Embryonic facial prominence (tissue), 1 donor: ENCODE results near the gene STEAP1B.
"Not testable (repeated sequence)": the region's sequence is repeated elsewhere in the genome, so short reads cannot be mapped to it uniquely, and the experiment has no call there.

ENCODE experiments used
- DNase-seq: peaks from one replicate; pipeline ENCODE4 v3.0.0-alpha.2; 2016; ENCODE audit errors: extremely low spot score

The STEAP1B gene

GRCh38 chr7:22499888-22500689 is at the start of gene STEAP1B:
STEAP1B (minus strand) TSS chr7:22500188; CDS start chr7:22494855, 5,333 bp downstream.
- not testable (repeated sequence) for DNase-seq

DNA sequence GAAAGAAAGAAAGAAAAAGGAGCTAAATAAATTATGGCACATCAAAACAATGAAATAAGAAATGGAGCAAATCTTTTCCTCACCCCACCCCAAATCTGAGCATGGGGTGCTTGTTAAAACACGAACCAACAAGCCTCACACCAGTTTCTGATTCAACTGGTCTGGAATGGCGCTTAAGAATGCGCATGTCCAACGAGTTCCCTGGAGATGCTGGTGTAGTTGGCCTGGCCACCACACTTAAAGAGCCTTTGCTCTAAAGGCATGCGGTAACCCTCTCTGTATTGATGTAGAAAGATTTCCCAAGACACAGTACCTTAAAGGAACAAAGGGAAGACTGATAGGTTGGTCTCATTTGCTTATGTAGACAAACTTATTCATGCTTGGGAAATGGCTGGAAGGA is 49.1 kb upstream of the STEAP1B start:
- DNase-seq = no peak

DNA sequence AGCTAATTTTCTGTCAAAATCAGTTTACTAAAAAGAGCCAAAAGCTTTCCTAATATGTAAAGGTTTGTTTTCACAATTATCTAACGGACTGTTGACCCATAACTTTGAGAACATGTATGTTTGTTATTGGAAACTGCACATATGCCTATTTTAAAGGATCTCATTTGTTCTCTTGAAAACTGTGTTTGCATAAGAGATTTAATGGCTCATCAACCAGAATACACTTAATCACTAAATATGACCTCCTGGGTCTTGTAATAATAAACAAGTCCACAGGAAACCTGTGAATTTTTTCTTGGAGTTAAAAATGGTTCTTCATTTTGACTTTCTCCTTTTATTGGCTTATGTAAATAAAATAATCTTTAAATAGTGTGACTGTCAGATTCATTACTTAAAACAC is 48.3 kb upstream of the STEAP1B start:
- no peak for DNase-seq

DNA sequence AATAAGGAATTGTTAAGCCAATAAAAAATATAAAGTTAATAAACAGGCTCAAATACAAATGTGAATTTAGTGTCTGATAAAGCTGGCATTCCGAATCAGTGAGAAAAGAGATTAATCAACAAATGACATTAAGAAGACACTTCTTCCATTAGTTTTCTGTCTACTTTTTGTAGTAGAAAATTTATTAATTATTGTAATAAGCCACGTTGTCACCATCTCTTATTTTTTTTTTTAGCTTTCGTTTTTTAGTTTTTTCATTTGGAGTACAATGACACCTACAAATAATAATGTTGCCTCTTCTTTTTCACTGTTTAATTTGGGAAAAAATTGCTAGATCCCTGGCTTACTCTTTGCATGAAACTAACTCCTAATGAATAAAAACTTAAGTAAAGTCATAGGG is 46.8 kb upstream of the STEAP1B start:
- DNase-seq = no peak

- DNase-seq = no peak
Observed at GRCh38 chr7:22545529-22545928, 45.5 kb upstream of the STEAP1B start.

GRCh38 chr7:22544245-22544644 is 44.3 kb upstream of the STEAP1B start:
- DNase-seq = no peak

DNA sequence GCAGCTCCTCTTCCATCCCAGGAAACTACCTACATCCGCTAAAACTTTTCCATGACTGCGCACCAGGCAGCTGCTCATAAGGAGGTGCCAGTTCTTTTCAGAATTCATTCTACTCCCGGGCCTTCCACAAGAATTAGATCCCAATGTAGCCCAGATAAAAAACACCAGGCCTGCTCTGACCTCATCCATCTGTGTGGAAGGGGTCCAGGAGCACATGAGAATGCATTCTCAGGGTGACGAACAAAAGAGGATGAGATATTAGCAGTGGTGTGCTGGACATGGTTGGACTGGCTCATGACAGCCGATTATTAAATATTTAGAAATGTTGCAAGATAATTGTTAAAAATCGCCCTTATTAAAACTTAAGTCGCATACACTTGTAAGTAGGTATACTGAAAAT is 43.2 kb upstream of the STEAP1B start:
- no peak for DNase-seq

GRCh38 chr7:22542669-22543068 is 42.7 kb upstream of the STEAP1B start:
- DNase-seq = no peak

- DNase-seq = no peak
Observed at GRCh38 chr7:22542254-22542653, 42.3 kb upstream of the STEAP1B start.

DNA sequence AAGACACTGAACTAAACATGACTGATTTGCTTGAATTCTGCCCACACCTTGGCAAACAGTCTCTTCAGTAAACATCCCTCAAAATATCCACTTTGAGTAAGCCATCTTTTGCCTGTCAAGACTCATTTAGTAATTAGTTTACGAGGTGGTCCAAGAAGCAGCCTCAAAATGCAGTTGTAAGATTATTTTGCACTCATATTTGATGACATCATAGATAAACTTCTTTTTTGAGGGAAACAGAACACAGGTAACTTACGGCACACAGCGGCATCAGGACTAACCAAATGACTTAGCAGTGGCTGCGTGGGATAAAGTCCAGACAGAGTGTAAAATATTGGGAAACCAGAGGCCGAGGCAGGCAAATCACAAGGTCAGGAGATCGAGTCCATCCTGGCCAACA is 41.8 kb upstream of the STEAP1B start:
- no peak for DNase-seq

DNA sequence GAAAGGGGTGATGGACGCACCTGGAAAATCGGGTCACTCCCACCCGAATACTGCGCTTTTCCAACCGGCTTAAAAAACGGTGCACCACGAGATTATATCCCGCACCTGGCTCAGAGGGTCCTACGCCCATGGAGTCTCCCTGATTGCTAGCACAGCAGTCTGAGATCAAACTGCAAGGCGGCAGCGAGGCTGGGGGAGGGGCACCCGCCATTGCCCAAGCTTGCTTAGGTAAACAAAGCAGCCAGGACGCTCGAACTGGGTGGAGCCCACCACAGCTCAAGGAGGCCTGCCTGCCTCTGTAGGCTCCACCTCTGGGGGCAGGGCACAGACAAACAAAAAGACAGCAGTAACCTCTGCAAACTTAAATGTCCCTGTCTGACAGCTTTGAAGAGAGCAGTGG is 28.5 kb upstream of the STEAP1B start:
- DNase-seq = not testable (repeated sequence)

DNA sequence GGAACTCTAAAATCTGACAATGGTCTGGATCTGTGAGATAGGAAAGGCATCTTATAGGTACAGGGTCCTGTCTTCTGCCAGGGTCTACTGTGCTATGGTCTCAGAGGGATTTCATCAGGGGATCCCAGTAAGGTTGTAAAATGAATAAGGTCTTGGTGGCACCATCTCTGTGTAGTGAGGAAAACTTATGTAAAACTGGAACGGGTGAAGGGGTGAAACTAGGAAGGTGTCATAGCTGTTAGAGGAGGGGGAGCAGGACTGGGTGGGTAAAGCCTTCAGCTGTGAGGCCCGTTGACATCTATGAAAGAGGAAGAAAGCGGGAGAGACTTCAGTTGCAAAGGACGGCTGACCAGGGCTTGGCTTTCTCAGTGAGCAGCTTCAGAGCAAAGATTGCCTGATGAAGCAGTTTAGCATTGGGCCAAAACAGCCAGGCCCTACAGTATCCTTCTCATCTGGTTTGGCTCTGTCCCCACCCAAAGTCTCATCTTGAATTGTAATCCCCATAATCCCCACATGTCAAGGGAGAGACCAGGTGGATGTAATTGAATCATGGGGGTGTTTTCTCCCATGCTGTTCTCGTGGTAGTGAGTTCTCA is 24.5 kb upstream of the STEAP1B start:
- DNase-seq = not testable (repeated sequence)

DNA sequence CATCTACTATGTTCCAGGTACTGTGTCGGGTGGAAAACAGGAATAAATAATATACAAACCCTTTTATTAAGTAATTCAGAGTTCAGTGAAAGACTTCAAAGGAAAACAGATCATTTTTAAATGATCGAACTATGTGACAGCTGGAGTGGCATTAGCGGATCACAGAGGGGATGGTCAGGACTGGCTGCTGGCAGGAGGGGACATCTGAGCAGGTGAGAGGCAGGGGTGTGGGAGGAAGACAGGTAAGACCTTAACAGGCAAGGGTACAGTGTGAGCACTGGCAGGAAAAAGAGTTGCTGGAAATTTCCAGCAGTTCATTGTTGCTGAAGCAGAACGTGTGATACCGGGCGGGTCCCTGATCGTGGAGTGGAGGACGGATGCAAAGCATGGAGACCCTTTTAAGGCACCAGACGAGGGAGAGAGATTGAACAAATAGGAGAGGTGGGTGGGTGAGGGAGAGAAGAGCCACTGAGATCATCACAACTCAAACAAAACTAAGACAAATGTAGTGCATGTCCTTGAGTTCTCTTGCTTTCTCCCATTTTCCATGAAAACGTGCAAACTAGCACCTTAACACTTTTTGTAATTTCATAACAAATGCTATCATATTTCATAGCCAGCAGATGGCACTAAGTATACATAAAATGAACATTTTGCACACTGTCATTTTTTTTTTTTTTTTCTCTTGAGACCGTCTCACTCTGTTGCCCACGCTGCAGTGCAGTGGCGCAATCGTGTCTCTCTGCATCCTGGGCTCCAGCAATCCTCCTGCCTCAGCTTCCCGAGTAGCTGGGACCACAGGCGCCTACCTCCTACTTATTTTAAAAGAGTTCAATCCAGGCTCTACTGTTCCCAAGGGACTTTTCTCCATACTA is 23.7 kb upstream of the STEAP1B start:
- not testable (repeated sequence) for DNase-seq

DNA sequence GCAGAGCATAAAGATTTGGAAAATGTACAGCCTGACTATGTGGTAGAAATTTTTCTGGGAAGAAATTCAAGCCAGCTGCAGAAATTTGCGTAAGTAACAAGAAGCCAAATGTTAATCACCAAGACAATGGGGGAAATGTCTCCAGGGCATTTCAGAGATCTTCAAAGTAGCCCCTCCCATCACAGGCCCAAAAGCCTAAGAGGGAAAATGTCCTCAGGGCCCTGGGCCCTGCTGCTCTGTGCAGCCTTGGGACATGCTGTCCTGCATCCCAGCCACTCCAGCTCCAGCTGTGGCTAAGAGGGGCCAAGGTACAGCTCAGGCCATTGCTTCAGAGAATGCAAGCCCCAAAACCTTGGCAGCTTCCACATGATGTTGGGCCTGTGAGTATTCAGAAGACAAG is 19.6 kb upstream of the STEAP1B start:
- DNase-seq = not testable (repeated sequence)

DNA sequence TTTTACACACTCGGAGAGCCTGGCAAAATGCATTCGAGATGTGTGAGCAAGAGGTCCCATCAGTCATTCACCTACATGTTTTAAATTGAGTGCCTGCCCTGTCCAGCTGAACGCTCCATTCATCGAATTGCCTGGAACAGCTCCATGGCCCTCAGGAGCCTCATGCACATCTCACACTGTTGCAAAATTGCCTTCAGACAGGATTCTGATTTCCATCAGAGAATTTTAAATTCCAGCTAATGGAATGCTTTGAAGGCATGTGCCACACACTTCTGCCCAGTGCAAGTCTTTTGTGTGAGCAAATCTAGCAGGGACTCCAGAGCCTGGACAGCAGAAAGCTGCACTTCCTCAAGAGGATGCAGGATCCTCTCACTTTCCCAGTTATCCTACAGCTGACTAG is 17.0 kb upstream of the STEAP1B start:
- not testable (repeated sequence) for DNase-seq

GRCh38 chr7:22514963-22515362 is 15.0 kb upstream of the STEAP1B start:
- not testable (repeated sequence) for DNase-seq

DNA sequence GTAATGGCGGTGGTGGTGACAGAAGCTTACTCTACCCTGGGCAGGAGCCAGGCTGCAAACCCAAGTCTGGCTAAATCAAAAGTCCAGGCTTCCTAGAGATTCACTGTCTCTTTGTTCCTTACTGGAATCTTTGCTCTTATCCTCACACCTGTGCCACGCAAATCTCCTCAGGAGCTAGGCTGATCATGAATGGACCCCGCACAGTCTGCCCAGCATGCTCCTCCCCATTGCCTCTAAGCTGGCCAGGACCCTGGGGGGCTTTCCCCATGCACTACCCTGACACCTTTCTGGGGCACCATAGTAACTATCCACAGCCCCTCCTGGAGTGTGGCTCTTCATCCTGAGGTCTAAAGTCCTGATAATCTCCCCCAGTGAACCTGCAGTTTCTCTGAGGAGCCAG is 7.3 kb upstream of the STEAP1B start:
- DNase-seq = not testable (repeated sequence)

DNA sequence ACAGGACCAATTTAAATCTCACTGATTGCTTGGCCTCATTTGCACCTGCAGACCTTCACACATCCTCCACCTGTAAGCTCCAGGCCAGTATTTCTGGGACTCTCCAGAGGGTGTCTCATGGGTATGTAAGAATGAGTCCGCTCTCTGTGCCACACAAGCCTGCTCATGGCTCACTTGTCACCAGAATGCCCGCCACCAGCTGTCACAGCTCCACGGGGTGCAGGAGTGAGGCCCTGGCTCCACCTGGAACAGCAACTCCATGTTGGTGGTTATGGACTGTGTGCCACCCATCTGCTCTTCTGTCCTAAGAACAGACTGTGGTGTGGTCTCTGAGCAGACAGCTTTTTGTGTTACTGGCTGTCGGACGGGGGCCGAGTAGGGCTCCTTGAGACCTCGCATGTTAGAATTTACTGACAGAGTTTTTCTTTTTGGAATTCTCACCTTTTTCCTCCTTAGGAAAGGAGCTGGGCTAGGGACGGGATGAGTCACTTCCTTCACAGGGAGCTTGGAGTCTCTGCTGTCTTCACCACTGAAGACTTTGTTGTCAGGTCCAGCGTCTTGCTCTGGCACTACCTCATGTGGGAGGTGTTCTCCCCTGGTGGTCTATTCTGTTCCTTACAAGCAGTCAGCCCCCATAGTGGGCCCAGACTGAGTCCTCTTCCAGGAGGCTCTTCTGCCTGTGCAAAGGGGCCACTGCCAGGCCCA is 6.5 kb upstream of the STEAP1B start:
- DNase-seq = not testable (repeated sequence)

DNA sequence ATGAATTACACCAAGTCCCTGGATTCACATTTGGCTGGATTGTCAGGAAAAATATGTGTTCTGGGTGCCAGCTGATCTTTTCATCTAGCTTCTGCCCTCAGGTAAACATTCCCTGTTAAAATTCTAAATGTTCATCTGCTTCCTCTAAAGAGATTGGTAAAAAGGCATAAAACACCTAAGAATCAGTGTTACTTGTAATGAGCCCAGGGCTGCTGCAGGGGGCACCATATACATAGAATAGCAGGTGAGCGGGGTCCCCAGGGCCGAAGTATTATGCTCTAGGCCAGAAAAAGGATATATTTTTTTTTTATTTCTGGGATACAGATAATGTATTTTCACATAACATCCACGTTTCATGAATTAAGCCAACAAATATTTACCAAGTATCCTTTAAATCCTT is 4.5 kb upstream of the STEAP1B start:
- DNase-seq = not testable (repeated sequence)

GRCh38 chr7:22502104-22502503 is 2.1 kb upstream of the STEAP1B start:
- not testable (repeated sequence) for DNase-seq

GRCh38 chr7:22501336-22501735 is 1.3 kb upstream of the STEAP1B start:
- not testable (repeated sequence) for DNase-seq

GRCh38 chr7:22499044-22499443 is 944 bp downstream of the STEAP1B start:
- no peak for DNase-seq
